ENCODE data around the gene EIF4B.

Gene EIF4B

GRCh38 chr12:53063708-53064612 lies 57.7 kb downstream of the EIF4B start:
- Histone ChIP-seq H3K36me3 (peaks cover 61% of the 10 kb centered on the region), H3K27me3 (no peaks in the 10 kb centered on the region), H3K4me1 (ENCODE audit: control insufficient read depth in 1 of 2, insufficient read depth in 1 of 2, low read depth in 1 of 2, low read length in 1 of 2) (peaks cover 3 to 4% of the 10 kb centered on the region in 2 experiments), H3K9me3 (no peaks in the 10 kb centered on the region), H3K4me3 (ENCODE audit: low read depth in 1 of 2, low read length in 1 of 2) (no peak overlapping the region), H3K27ac (no peak overlapping the region)
- TF ChIP-seq, protein P1, sequence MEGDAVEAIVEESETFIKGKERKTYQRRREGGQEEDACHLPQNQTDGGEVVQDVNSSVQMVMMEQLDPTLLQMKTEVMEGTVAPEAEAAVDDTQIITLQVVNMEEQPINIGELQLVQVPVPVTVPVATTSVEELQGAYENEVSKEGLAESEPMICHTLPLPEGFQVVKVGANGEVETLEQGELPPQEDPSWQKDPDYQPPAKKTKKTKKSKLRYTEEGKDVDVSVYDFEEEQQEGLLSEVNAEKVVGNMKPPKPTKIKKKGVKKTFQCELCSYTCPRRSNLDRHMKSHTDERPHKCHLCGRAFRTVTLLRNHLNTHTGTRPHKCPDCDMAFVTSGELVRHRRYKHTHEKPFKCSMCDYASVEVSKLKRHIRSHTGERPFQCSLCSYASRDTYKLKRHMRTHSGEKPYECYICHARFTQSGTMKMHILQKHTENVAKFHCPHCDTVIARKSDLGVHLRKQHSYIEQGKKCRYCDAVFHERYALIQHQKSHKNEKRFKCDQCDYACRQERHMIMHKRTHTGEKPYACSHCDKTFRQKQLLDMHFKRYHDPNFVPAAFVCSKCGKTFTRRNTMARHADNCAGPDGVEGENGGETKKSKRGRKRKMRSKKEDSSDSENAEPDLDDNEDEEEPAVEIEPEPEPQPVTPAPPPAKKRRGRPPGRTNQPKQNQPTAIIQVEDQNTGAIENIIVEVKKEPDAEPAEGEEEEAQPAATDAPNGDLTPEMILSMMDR (IDR thresholded peaks at IDR 0.05): no peak

DNA sequence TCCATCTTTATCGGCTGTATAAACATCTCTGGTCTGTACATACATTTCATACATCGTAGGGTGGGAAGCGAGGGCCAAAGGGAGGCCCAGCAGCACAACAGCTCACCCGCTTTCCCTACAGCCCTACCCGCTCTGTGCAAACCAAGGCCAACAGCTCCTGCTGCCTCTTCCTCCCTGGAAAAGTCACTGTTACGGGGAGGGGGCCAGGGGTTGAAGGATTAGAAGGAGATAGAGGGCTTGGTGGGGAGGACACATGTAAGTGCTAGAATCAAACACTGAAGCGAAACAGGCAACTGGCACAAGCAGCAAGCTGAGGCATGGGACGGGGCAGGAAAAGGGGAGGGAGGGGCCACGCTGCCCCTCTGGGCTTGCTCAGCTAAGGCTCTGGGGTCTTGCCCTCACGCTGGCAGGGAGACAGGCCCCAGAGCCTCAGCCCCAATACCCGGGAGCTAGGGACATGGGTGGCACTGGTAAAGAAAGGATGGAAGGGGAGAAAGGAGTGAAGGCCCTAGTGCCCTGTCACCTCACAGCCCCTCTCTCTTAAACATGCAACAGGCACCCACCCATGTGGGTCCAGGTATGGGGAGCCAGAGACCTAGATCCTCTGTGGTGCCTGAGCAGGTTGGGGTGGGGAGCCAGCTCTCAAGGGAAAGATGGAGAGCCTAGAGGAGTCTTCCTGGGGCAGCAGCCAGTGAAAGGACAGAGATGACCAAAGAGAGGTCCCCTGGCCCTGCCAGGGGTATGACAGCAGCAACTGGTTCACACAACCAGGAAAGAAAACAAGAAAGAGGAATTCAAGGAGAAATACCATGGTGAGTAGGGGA lies 58.6 kb downstream of the EIF4B start:
- TF ChIP-seq, protein P1 (IDR thresholded peaks at IDR 0.05): no peak
- H3K4me1 ChIP-seq (ENCODE audit: control insufficient read depth in 1 of 2, insufficient read depth in 1 of 2, low read depth in 1 of 2, low read length in 1 of 2): peaks cover 3 to 4% of the 10 kb centered on the region in 2 experiments
- peaks cover 70% of the 10 kb centered on the region for H3K36me3 ChIP-seq
- no peak overlapping the region for H3K4me3 ChIP-seq (ENCODE audit: low read depth in 1 of 2, low read length in 1 of 2)
- H3K27me3 ChIP-seq: no peaks in the 10 kb centered on the region
- no peak overlapping the region for H3K27ac ChIP-seq
- no peaks in the 10 kb centered on the region for H3K9me3 ChIP-seq

- Histone ChIP-seq H3K27ac (no peak overlapping the region), H3K27me3 (no peaks in the 10 kb centered on the region), H3K36me3 (peaks cover 76% of the 10 kb centered on the region), H3K9me3 (no peaks in the 10 kb centered on the region), H3K4me3 (ENCODE audit: low read depth in 1 of 2, low read length in 1 of 2) (no peak overlapping the region), H3K4me1 (ENCODE audit: control insufficient read depth in 1 of 2, insufficient read depth in 1 of 2, low read depth in 1 of 2, low read length in 1 of 2) (peaks cover 3 to 4% of the 10 kb centered on the region in 2 experiments)
- TF ChIP-seq, protein P1 (IDR thresholded peaks at IDR 0.05): no peak
Measured at GRCh38 chr12:53065470-53065869, 59.2 kb downstream of the EIF4B start.

DNA sequence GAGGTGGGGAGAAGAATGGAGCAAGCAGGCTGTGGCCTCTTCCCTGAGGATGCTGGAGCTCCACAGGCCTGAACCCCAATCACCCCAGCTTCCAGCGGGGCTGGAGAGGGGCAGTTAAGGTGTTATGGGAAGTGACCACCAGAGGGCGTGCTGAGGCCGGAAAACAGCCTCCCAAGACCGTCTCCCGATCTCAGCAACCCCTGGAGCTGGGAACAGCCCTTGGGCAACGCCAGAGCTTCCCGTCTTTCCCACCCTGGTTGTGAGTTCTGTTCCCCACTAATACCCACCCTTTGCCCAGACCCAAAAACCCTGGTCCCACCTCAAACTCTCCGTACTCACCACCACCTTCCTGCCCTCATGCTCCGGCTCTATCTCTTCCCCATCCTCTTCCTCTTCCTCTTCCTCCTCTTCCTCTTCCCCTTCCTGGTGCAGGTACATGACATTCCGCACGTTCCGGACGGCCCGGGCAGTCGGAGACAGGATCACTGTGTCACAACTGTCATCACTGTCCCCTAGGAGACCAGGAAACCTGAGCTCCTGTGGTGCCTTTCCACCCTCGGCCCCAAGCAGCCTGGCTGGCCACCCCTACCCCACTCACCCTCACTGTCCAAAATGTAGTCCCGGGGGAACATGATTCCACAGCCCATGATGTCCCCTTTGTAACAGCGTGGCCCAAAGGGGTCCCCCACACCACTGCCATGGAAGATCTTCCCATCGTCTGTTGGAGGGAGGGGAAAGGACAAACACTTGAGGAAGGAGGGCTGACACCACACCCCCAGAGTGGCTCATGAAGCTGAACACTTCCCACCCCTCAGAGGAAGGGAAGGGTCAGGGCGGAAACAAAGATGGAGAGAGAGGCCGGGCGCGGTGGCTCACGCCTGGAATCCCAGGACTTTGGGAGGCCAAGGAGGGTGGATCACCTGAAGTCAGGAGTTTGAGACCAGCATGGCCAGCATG lies 60.0 kb downstream of the EIF4B start:
- TF ChIP-seq, protein P1 (IDR thresholded peaks at IDR 0.05): peak; percentile 79
- H3K27me3 ChIP-seq: no peaks in the 10 kb centered on the region
- no peak overlapping the region for H3K4me3 ChIP-seq (ENCODE audit: low read depth in 1 of 2, low read length in 1 of 2)
- peaks cover 3 to 4% of the 10 kb centered on the region in 2 experiments for H3K4me1 ChIP-seq (ENCODE audit: control insufficient read depth in 1 of 2, insufficient read depth in 1 of 2, low read depth in 1 of 2, low read length in 1 of 2)
- H3K27ac ChIP-seq: no peak overlapping the region
- no peaks in the 10 kb centered on the region for H3K9me3 ChIP-seq
- H3K36me3 ChIP-seq: peaks cover 84% of the 10 kb centered on the region
